Karpas-422 (cell line): ENCODE results near the gene RAMP1. TPM values are rescaled to one million over a fixed set of nuclear protein-coding genes. Genes with fewer than 3 reads are reported as not detected.

Experiments used
- DNase-seq: peaks from one replicate; pipeline ENCODE4 v3.0.0-alpha.2; 2015
- H2AFZ ChIP-seq: fragments of 200-600 bp; sonication (generic); 2 replicates; pipeline ENCODE4 v1.6.1; 2014; ENCODE audit warnings: antibody characterized with exemption, low read length, mixed read lengths
- H3K27ac ChIP-seq: fragments of 200-600 bp; sonication (generic); 2 replicates; pipeline ENCODE4 v1.5.1; 2014; ENCODE audit warnings: mild to moderate bottlenecking, low read length, moderate library complexity
- H3K27me3 ChIP-seq: fragments of 200-600 bp; sonication (generic); 2 replicates; pipeline ENCODE4 v1.6.1; 2014; ENCODE audit warnings: low read length, mixed read lengths
- H3K36me3 ChIP-seq: fragments of 200-600 bp; sonication (generic); 2 replicates; pipeline ENCODE4 v1.6.1; 2014; ENCODE audit warnings: low read length, mixed read lengths; ENCODE audit not compliant: insufficient read depth
- H3K4me1 ChIP-seq: fragments of 200-600 bp; sonication (generic); 2 replicates; pipeline ENCODE4 v1.6.1; 2014; ENCODE audit warnings: mild to moderate bottlenecking, low read length, mixed read lengths
- H3K4me2 ChIP-seq: fragments of 200-600 bp; sonication (generic); 2 replicates; pipeline ENCODE4 v1.6.1; 2014; ENCODE audit warnings: low read length, low read depth, mild to moderate bottlenecking; ENCODE audit not compliant: poor library complexity, severe bottlenecking
- H3K4me3 ChIP-seq: fragments of 200-600 bp; sonication (generic); 2 replicates; pipeline ENCODE4 v1.5.1; 2014; ENCODE audit warnings: mild to moderate bottlenecking, antibody characterized with exemption, low read length, mixed read lengths
- H3K79me2 ChIP-seq: fragments of 200-600 bp; sonication (generic); 2 replicates; pipeline ENCODE4 v1.6.1; 2014; ENCODE audit warnings: mild to moderate bottlenecking, low read length, mixed read lengths
- H3K9ac ChIP-seq: fragments of 200-600 bp; sonication (generic); 2 replicates; pipeline ENCODE4 v1.6.0; 2014; ENCODE audit warnings: low read length
- H3K9me2 ChIP-seq: fragments of 200-600 bp; sonication (generic), shearing (Covaris generic); replicated peaks from 2 replicates; pipeline ENCODE4 v1.6.0; 2014; ENCODE audit warnings: mild to moderate bottlenecking, low read length, moderate library complexity; ENCODE audit not compliant: insufficient read depth
- H3K9me3 ChIP-seq: fragments of 300-700, 200-600 bp; sonication (generic); 2 replicates; pipeline ENCODE4 v1.6.1; 2014; ENCODE audit warnings: low read length, mixed read lengths
- H4K20me1 ChIP-seq: fragments of 200-600 bp; sonication (generic); 2 replicates; pipeline ENCODE4 v1.6.1; 2014; ENCODE audit warnings: mild to moderate bottlenecking, antibody characterized with exemption, low read length, low read depth; ENCODE audit not compliant: insufficient read depth
- total RNA-seq: library from RNA; depleted of rRNA; stranded (reverse); fragments of >200 nt; shearing (Covaris generic); gene quantifications from 2 replicates; pipeline ENCODE4 v1.2.3, GENCODE V29; 2014; ENCODE audit warnings: low replicate concordance

RAMP1 gene
- total RNA-seq, 1 experiment from 2014 or later, result not detected

- no peak for DNase-seq
- Histone ChIP-seq H3K36me3 (no peaks in the 10 kb centered on the region), H3K4me1 (no peaks in the 10 kb centered on the region), H3K9me2 (no peaks in the 10 kb centered on the region), H3K9me3 (no peaks in the 10 kb centered on the region), H3K79me2 (no peaks in the 10 kb centered on the region), H3K4me3 (no peak overlapping the region), H3K27ac (no peak overlapping the region), H3K27me3 (no peaks in the 10 kb centered on the region), H4K20me1 (no peaks in the 10 kb centered on the region), H2AFZ (no peak overlapping the region), H3K4me2 (no peak overlapping the region), H3K9ac (no peak overlapping the region)
Measured at GRCh38 chr2:237883951-237884446, 24.6 kb downstream of the RAMP1 start.

- Histone ChIP-seq H2AFZ (no peak overlapping the region), H3K4me1 (no peaks in the 10 kb centered on the region), H3K79me2 (no peaks in the 10 kb centered on the region), H3K9me3 (no peaks in the 10 kb centered on the region), H3K36me3 (no peaks in the 10 kb centered on the region), H3K4me3 (no peak overlapping the region), H3K27me3 (no peaks in the 10 kb centered on the region), H3K4me2 (no peak overlapping the region), H4K20me1 (no peaks in the 10 kb centered on the region), H3K9me2 (no peaks in the 10 kb centered on the region), H3K27ac (no peak overlapping the region), H3K9ac (no peak overlapping the region)
- no peak for DNase-seq
Measured at GRCh38 chr2:237884681-237885080, 25.3 kb downstream of the RAMP1 start.

- Histone ChIP-seq H3K79me2 (no peaks in the 10 kb centered on the region), H3K36me3 (no peaks in the 10 kb centered on the region), H3K9ac (no peak overlapping the region), H2AFZ (no peak overlapping the region), H3K27ac (no peak overlapping the region), H3K27me3 (no peaks in the 10 kb centered on the region), H3K4me1 (no peaks in the 10 kb centered on the region), H3K4me3 (no peak overlapping the region), H3K9me3 (no peaks in the 10 kb centered on the region), H3K4me2 (no peak overlapping the region), H3K9me2 (no peaks in the 10 kb centered on the region), H4K20me1 (no peaks in the 10 kb centered on the region)
- no peak for DNase-seq
Measured at GRCh38 chr2:237885111-237885930, 25.9 kb downstream of the RAMP1 start.

GRCh38 chr2:237885931-237886684, 26.7 kb downstream of the RAMP1 start:
- H3K36me3 ChIP-seq, result no peaks in the 10 kb centered on the region
- no peak for DNase-seq
- H3K9me2 ChIP-seq, result no peaks in the 10 kb centered on the region
- no peaks in the 10 kb centered on the region for H3K79me2 ChIP-seq
- no peaks in the 10 kb centered on the region for H3K27me3 ChIP-seq
- no peak overlapping the region for H3K9ac ChIP-seq
- no peak overlapping the region for H3K4me3 ChIP-seq
- H3K4me2 ChIP-seq, result no peak overlapping the region
- no peak overlapping the region for H2AFZ ChIP-seq
- H4K20me1 ChIP-seq, result no peaks in the 10 kb centered on the region
- no peak overlapping the region for H3K27ac ChIP-seq
- H3K4me1 ChIP-seq, result no peaks in the 10 kb centered on the region
- H3K9me3 ChIP-seq, result no peaks in the 10 kb centered on the region

GRCh38 chr2:237886685-237887481, 27.5 kb downstream of the RAMP1 start:
- H4K20me1 ChIP-seq, result no peaks in the 10 kb centered on the region
- no peaks in the 10 kb centered on the region for H3K9me3 ChIP-seq
- no peak overlapping the region for H3K9ac ChIP-seq
- no peak overlapping the region for H3K4me2 ChIP-seq
- H3K27ac ChIP-seq, result no peak overlapping the region
- no peak overlapping the region for H2AFZ ChIP-seq
- no peaks in the 10 kb centered on the region for H3K36me3 ChIP-seq
- H3K79me2 ChIP-seq, result no peaks in the 10 kb centered on the region
- H3K4me3 ChIP-seq, result no peak overlapping the region
- H3K9me2 ChIP-seq, result no peaks in the 10 kb centered on the region
- no peak for DNase-seq
- no peaks in the 10 kb centered on the region for H3K4me1 ChIP-seq
- H3K27me3 ChIP-seq, result no peaks in the 10 kb centered on the region

- H3K9me3 ChIP-seq, result no peaks in the 10 kb centered on the region
- no peaks in the 10 kb centered on the region for H4K20me1 ChIP-seq
- H3K27ac ChIP-seq, result no peak overlapping the region
- no peaks in the 10 kb centered on the region for H3K36me3 ChIP-seq
- DNase-seq, result no peak
- H3K79me2 ChIP-seq, result no peaks in the 10 kb centered on the region
- H3K27me3 ChIP-seq, result no peaks in the 10 kb centered on the region
- no peaks in the 10 kb centered on the region for H3K4me1 ChIP-seq
- no peak overlapping the region for H2AFZ ChIP-seq
- no peaks in the 10 kb centered on the region for H3K9me2 ChIP-seq
- H3K9ac ChIP-seq, result no peak overlapping the region
- no peak overlapping the region for H3K4me2 ChIP-seq
- no peak overlapping the region for H3K4me3 ChIP-seq
Measured at GRCh38 chr2:237888389-237888788, 29.0 kb downstream of the RAMP1 start.

GRCh38 chr2:237889016-237889415, 29.6 kb downstream of the RAMP1 start:
- H3K79me2 ChIP-seq, result no peaks in the 10 kb centered on the region
- no peaks in the 10 kb centered on the region for H3K4me1 ChIP-seq
- H3K9ac ChIP-seq, result no peak overlapping the region
- no peaks in the 10 kb centered on the region for H3K9me2 ChIP-seq
- H3K4me3 ChIP-seq, result no peak overlapping the region
- no peaks in the 10 kb centered on the region for H3K36me3 ChIP-seq
- no peaks in the 10 kb centered on the region for H3K9me3 ChIP-seq
- H3K27ac ChIP-seq, result no peak overlapping the region
- H4K20me1 ChIP-seq, result no peaks in the 10 kb centered on the region
- no peak overlapping the region for H2AFZ ChIP-seq
- DNase-seq, result no peak
- no peaks in the 10 kb centered on the region for H3K27me3 ChIP-seq
- H3K4me2 ChIP-seq, result no peak overlapping the region

GRCh38 chr2:237889811-237890210, 30.4 kb downstream of the RAMP1 start:
- DNase-seq, result no peak
- Histone ChIP-seq H3K27ac (no peak overlapping the region), H3K9ac (no peak overlapping the region), H3K79me2 (no peaks in the 10 kb centered on the region), H4K20me1 (no peaks in the 10 kb centered on the region), H3K36me3 (no peaks in the 10 kb centered on the region), H3K4me2 (no peak overlapping the region), H3K4me3 (no peak overlapping the region), H3K4me1 (no peaks in the 10 kb centered on the region), H2AFZ (no peak overlapping the region), H3K9me2 (no peaks in the 10 kb centered on the region), H3K27me3 (no peaks in the 10 kb centered on the region), H3K9me3 (no peaks in the 10 kb centered on the region)
